SU-DHL-6 (cell line): ENCODE results near the gene KRTAP9-2.

Experiments
- EZH2phosphoT487 ChIP-seq: fragments of 200-600 bp; sonication (generic), shearing (Covaris generic); conservative IDR thresholded peaks from 2 replicates; pipeline ENCODE4 v1.6.1; 2018; ENCODE audit warnings: mild to moderate bottlenecking, antibody characterized with exemption, low read length, moderate library complexity, mixed read lengths
- TF ChIP-seq, protein P1 (sequence below): fragments of 200-600 bp; sonication (generic); IDR thresholded peaks from one replicate; pipeline ENCODE4 v1.5.1; 2017; ENCODE audit warnings: antibody characterized with exemption, mild to moderate bottlenecking, low read length, moderate library complexity; ENCODE audit not compliant: insufficient read depth, poor library complexity, severe bottlenecking

DNA sequence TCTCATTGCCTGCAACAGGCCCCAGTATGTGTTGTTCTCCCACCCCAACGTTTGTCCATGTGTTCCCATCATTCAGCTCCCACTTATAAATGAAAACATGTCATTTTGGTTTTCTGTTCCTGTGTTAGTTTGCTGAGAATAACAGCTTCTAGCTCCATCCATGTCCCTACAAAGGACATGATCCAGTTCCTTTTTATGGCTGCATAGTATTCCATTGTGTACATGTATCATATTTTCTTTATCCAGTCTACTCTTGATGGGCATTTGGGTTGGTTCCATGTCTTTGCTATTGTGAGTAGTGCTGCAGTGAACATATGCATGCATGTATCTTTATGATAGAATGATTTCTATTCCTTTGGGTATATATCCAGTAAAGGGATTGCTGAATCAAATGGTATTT, 10.8 kb upstream of the KRTAP9-2 start:
- TF ChIP-seq, protein P1, sequence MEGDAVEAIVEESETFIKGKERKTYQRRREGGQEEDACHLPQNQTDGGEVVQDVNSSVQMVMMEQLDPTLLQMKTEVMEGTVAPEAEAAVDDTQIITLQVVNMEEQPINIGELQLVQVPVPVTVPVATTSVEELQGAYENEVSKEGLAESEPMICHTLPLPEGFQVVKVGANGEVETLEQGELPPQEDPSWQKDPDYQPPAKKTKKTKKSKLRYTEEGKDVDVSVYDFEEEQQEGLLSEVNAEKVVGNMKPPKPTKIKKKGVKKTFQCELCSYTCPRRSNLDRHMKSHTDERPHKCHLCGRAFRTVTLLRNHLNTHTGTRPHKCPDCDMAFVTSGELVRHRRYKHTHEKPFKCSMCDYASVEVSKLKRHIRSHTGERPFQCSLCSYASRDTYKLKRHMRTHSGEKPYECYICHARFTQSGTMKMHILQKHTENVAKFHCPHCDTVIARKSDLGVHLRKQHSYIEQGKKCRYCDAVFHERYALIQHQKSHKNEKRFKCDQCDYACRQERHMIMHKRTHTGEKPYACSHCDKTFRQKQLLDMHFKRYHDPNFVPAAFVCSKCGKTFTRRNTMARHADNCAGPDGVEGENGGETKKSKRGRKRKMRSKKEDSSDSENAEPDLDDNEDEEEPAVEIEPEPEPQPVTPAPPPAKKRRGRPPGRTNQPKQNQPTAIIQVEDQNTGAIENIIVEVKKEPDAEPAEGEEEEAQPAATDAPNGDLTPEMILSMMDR = no peak
- no peak for TF ChIP-seq EZH2phosphoT487
